ENCODE results near the gene RASSF3.
"Not testable (repeated sequence)": the region's sequence is repeated elsewhere in the genome, so short reads cannot be mapped to it uniquely, and the experiment has no call there.

RASSF3 gene

GRCh38 chr12:64633940-64634337, 23.6 kb downstream of the RASSF3 start:
- DNase-seq (ENCODE audit: low spot score), result no peak

GRCh38 chr12:64634508-64635092, 24.3 kb downstream of the RASSF3 start:
- DNase-seq (ENCODE audit: low spot score), result no peak

DNA sequence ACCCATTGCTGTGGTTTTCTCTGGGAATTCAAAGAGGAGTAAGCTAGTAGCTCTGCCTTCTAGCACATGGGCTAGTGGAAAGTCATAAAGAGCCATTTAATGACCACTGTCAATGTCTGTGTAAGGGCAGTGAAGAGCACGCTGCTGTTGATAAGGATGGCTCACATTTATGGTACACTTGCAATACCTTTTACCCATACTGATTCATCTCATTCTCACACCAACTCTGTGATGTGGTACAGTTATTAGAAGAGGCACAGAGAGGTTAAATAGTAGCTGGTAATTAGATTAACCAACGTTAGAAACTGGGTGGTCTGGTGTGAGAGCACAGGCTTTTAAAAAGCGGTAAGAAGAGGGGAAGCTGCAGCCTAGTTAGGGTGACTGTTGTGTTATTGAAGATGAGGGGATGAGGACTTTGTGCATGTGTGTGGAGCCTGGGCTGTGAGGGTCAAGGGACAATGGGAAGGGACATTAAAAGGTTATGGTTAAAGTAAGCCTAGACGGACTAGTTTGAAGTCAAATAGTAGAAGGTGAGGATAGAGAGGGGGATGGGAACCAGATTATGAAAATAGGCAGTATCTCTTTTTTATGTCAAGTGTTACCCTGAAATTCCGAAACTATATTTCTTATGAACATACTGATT, 25.2 kb downstream of the RASSF3 start:
- DNase-seq (ENCODE audit: low spot score), result no peak

GRCh38 chr12:64636856-64637255, 26.6 kb downstream of the RASSF3 start:
- no peak for DNase-seq (ENCODE audit: low spot score)

DNA sequence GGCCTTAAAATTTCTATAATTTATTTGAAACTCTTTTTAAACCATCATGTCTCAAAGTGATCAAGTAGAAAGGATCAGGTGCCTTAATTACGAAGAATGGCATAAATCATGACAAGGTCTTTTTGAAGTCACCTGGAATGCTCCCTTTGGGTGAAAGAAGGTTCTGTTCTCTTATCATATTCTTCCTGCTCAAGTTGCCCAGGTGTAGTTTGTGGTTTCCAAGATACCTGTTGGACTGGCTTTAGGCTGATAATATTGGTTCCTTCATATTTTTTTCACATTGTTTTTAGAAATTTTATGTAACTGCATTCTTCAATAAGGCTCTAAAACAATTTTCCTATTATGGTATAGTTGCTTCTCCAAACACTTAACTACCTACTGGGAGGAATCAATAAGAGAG, 29.2 kb downstream of the RASSF3 start:
- no peak for DNase-seq (ENCODE audit: low spot score)

DNA sequence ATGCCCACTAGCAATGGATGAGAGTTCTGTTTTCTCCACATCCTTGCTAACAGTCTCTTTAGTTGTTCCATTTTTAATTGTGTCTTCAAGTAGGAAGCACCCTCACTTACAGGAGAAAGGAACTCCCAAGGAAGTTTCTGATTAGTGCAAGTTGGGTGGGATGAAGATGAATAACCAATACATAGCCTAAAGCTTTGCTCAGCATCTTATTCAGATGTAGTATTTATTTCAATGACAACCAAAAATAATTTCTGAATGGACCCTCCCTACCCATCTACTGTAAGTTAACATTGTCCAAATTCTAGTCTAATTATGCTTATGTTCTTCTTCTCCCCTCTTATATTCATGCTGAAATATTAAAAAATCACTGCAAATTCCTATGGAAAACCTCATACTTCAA, 36.0 kb downstream of the RASSF3 start:
- no peak for DNase-seq (ENCODE audit: low spot score)

GRCh38 chr12:64649487-64649886, 39.2 kb downstream of the RASSF3 start:
- no peak for DNase-seq (ENCODE audit: low spot score)

DNA sequence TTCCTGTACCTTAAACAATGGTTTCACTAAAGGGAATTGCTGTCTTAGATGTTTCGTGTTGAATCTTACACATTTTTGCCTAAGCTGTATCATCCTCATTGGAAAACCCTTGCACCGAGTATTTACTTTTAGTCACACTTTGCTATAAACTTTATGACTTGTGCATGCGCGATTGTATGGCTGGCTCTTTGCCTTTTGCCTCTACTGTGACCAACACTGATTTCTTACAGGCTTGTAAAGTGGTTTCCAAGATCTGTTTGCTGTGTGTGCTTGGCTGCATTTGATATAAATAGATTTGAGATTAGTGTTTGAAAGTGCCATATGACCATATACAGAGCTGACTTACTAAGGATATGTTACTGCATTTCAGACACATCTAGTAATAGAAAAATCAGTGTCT, 40.5 kb downstream of the RASSF3 start:
- DNase-seq (ENCODE audit: low spot score), result no peak

DNA sequence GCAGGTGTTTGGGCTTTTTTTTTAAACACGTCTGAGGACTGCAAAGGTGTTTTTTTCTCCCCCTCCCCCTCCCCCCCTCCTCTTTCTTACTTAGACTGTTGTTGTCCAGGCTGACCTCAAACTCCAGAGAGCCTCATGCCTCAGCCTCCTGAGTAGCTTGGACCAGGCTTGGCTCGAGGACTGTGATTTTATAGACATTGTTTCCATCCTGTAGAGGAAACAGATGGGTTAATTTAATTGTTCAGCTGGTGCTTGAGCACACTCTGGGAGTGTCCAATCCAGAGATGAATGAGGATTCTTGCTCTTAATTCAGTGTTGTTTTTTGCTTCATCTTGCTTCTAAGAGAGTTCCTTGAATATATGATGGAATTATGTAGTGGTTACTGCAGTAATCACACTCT, 42.1 kb downstream of the RASSF3 start:
- DNase-seq (ENCODE audit: low spot score), result no peak

DNA sequence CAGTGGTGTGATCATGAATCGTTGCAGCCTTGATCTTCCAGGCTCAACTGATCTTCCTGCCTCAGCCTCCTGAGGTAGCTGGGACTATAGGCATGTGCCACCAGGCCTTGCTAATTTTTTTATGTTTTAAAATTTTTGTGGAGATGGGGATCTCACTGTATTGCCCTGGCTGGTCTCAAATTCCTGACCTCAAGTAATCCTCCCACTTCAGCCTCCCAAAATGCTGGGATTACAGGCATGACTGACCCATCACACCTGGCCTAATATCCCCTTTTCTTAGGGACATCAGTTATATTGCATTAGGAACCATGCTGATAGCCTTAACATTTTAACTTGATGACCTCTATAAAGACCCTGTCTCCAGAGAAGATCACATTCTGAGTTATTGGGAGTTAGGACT, 42.8 kb downstream of the RASSF3 start:
- DNase-seq (ENCODE audit: low spot score), result no peak

GRCh38 chr12:64653907-64654306, 43.6 kb downstream of the RASSF3 start:
- DNase-seq (ENCODE audit: low spot score), result not testable (repeated sequence)

GRCh38 chr12:64655141-64655540, 44.8 kb downstream of the RASSF3 start:
- no peak for DNase-seq (ENCODE audit: low spot score)

- DNase-seq (ENCODE audit: low spot score), result no peak
These were observed 46.1 kb downstream of the RASSF3 start for GRCh38 chr12:64656429-64656828.

DNA sequence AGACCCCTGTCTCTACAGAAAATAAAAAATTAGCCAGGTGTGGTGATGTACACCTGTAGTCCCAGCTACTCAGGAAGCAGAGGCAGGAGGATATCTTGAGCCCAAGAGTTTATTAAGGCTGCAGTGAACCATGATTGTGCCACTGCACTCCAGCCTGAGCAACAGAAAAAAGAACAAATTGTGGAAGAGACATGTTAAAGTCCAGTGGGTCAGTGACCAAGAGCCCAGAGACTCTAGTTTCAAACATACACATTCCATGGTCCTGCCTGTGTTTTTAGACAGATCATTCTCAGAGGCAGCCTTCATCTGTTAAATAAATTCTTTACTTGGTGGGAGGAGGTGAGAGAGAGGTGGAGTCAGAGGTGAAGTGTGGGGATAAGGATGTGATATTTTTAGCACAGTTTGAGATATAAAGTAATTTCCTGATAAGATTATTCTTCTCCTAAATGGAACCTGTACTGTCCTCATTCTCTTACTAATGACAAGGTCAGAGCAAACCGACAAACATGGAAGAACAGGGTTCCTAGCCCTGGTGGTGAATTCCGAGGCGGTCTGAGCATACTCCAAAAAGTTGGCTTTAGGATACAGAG, 48.7 kb downstream of the RASSF3 start:
- DNase-seq (ENCODE audit: low spot score), result no peak

GRCh38 chr12:64660237-64661018, 50.1 kb downstream of the RASSF3 start:
- no peak for DNase-seq (ENCODE audit: low spot score)

DNA sequence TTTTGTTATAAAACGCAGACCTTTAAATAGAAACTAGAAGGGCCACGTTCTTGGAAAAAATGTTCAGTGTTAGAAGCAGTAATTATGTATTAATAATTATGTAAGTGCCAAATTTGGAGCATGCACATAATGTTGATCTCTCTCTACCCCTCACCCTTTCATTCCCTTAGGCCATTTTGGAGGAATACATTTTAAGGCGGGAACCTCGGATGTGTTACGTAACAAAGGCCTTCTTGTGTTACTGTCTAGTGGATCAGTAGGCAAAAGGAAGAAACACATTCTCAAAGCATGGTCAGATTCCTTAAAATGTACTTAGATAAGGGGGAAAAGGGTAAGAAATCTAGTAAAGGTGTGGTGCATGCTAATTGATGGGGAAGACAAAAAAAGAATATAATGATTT, 52.7 kb downstream of the RASSF3 start:
- DNase-seq (ENCODE audit: low spot score), result no peak

DNA sequence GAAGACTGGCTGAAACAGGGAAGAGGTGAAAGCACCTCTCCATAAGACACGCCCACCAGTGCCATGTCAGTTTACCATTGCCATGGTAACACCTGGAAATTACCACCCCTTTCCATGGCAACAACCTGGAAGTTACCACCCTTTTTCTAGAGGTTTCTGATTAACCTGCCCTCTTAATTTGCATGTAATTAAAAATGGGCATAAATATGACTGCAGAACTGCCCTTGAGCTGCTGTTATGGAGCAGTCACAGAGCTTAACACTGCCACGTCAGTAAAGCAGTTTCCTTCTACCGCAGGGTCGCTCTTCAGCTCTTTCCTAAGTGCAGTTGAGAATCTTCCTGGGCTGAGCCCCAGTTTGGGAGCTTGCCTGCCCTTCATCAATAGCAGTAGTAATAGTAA, 55.2 kb downstream of the RASSF3 start:
- DNase-seq (ENCODE audit: low spot score), result no peak

- DNase-seq (ENCODE audit: low spot score), result no peak
These were observed 56.0 kb downstream of the RASSF3 start for GRCh38 chr12:64666054-64666914.

- DNase-seq (ENCODE audit: low spot score), result no peak
These were observed 57.5 kb downstream of the RASSF3 start for GRCh38 chr12:64667793-64668192.

DNA sequence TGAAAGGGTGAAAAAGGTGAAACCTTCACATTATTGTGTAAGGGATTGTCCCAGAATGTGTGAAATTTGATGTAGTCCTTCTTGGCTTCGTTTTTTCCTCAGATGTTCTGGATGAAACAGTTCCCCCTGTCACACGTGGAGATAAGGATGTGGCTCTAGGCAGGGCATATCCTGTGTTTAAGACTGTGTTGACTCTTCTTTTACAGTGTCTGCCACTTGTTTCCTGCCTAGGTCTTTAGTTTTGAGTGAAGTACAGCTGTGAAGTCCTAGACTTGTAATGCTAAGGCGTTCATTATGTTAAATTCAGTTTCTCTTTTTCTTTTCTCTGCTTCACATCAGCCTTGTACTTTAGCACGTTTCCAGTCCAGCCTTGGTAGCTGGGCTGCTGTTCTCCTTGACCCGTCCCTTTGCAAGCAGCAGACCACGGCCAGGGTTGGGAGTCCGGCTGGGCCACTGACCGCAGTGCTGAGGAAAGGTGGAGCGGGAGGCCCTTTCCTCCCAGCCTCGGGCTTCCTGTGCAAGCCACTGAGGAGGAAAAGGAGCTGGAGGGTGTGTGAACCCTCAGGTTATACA, 59.1 kb downstream of the RASSF3 start:
- DNase-seq (ENCODE audit: low spot score), result no peak

DNA sequence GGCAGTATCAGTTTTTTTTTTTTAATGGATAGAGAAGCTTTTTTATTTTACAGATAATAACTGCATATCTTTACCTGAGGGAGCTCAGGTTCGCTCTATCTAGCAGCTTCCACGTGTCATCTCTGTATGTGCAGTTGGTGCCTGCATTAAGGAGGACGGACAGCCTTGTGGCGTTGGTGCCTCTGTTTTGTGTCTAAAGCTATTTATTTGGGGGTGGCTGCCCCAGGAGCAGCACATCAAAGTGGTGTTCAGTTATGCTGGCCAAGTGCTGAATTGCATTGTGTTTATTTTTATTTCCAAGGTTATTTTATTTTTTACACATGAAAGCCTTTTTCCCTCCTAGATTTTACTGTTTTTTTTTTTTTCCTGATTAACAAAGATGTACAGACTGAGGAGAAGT, 59.7 kb downstream of the RASSF3 start:
- no peak for DNase-seq (ENCODE audit: low spot score)
